Adrenal gland (tissue), 12 donors: ENCODE data around the gene PHACTR3. TPM values are rescaled to one million over a fixed set of nuclear protein-coding genes. Genes with fewer than 3 reads are reported as not detected.

Experiments used
- DNase-seq, 7 donors: peaks; one replicate each; pipeline ENCODE4 v3.0.0-alpha.2; 2019 to 2020
- H3K27ac ChIP-seq, 5 donors: fragments of 200-600 bp; sonication (generic) in 4 of 5; 1 replicate in 3 of 5; 2 replicates in 2 of 5; pipeline versions ENCODE4 v1.5.1 to v1.8.0; 2016 to 2020; ENCODE audit warnings: mild to moderate bottlenecking in 1 of 5
- H3K27me3 ChIP-seq: fragments of 200-600 bp; 2 replicates; pipeline ENCODE4 v1.8.0; 2021
- H3K36me3 ChIP-seq, 2 donors: fragments of 200-600 bp; replicated peaks in 1 of 2; 1 replicate in 1 of 2; 2 replicates in 1 of 2; pipeline versions ENCODE4 v1.5.1 to v1.8.0; 2018 to 2022
- H3K4me1 ChIP-seq, 2 donors: fragments of 200-600 bp; replicated peaks in 1 of 2; 1 replicate in 1 of 2; 2 replicates in 1 of 2; pipeline versions ENCODE4 v1.5.1 to v1.8.0; 2018 to 2021
- H3K4me3 ChIP-seq, 4 donors: fragments of 200-600 bp; sonication (generic) in 3 of 4; one replicate each; pipeline ENCODE4 v1.5.1; 2016 to 2018
- H3K9me3 ChIP-seq, 3 donors: fragments of 200-600 bp; sonication (generic) in 1 of 3; replicated peaks in 1 of 3; 1 replicate in 2 of 3; 2 replicates in 1 of 3; pipeline versions ENCODE4 v1.5.1 to v1.8.0; 2016 to 2021
- CTCF ChIP-seq, 6 experiments: fragments of 450-650 bp in 4 of 6; fragments of 200-600 bp in 2 of 6; sonication (generic) in 1 of 6; IDR thresholded peaks; 1 replicate in 5 of 6; 2 replicates in 1 of 6; pipeline versions ENCODE4 v1.5.1 to v1.8.0; 2016 to 2021; ENCODE audit warnings: antibody characterized with exemption in 6 of 6, mild to moderate bottlenecking in 2 of 6, moderate library complexity in 1 of 6
- POLR2A ChIP-seq, 2 donors: fragments of 450-650 bp; IDR thresholded peaks; one replicate each; pipeline ENCODE4 v1.6.1; 2017; ENCODE audit warnings: antibody characterized with exemption in 2 of 2, mild to moderate bottlenecking in 2 of 2, moderate library complexity in 1 of 2
- WGBS, 4 donors: extraction: QIAGEN DNeasy Blood & Tissue Kit in 2 of 4; methylation state at CpG; one replicate each; pipeline versions ENCODE4 v1.1.5 to v1.1.7; 2013 to 2017; 5-methylcytosine and 5-hydroxymethylcytosine counted together
- intact Hi-C, 2 donors: fragments of 100-400 bp; cut with DNase I; formaldehyde crosslinking; loops; one replicate each; pipeline versions ENCODE4 v1.14.1 to v1.15.0; 2022 to 2023
- polyA plus RNA-seq, 3 donors: library from polyadenylated mRNA; stranded (reverse); fragments of 200-250 nt in 2 of 3; fragments of 350-450 nt in 1 of 3; fragmentation: Illumina TruSeq in 1 of 3; extraction: RNeasy Lipid Tissue Mini Kit (QIAGEN cat#74804) in 1 of 3; gene quantifications; one replicate each; pipeline ENCODE4 v1.2.3, GENCODE V29; 2013 to 2014
- total RNA-seq, 9 donors: library from RNA; depleted of rRNA in 4 of 9; stranded (reverse); fragments of >200 nt in 4 of 9; fragments of 120-200 nt in 1 of 9; fragmentation: NEBNext Ultra II Directional in 1 of 9; extraction: Animal tissue kit (Norgen Biotek cat#: 25700) in 1 of 9; gene quantifications; one replicate each; pipeline versions ENCODE4 v1.1.0 to v1.2.4, GENCODE V29; 2013 to 2023
- donor health status: healthy with polysubstance abuse.
- donor health status: Bipolar disorder and iron deficiency.
- donor health status: DM: yes; HTN: yes; CAD: no.
- donor health status: DM: no; HTN: no; CAD: no.
- donor health status: DM: no; HTN: no; CAD: no.
- donor health status: DM: yes; HTN: yes; CAD: no.

PHACTR3 gene
- total and polyA plus RNA-seq, 12 donors: 0.17 to 4.5 (median 0.81) TPM

GRCh38 chr20:59780494-59781185 is 176.3 kb downstream of the PHACTR3 start:
- no peaks in the 10 kb centered on the region for H3K36me3 ChIP-seq
- peaks cover 3% of the 10 kb centered on the region for H3K27me3 ChIP-seq
- intact Hi-C loops: loop anchor here (5.0 kb wide), 2 partner anchors 67 to 72 kb away; no protein-coding TSS in a partner anchor
- 83 to 92% (median 84%) methylated on average over 11 to 12 of the region's 12 CpGs for WGBS, 4 donors
- H3K9me3 ChIP-seq: no peaks in the 10 kb centered on the region
- H3K4me3 ChIP-seq: no peak overlapping the region
- TF ChIP-seq POLR2A (IDR thresholded peaks at IDR 0.05) (no peak), CTCF (IDR thresholded peaks at IDR 0.05) (no peak)
- peak in 3 of 7 donors; percentile 1 to 15 (median 2) for DNase-seq
- no peak overlapping the region for H3K27ac ChIP-seq
- H3K4me1 ChIP-seq: no peaks in the 10 kb centered on the region

- Histone ChIP-seq H3K36me3 (no peaks in the 10 kb centered on the region), H3K27ac (no peak overlapping the region), H3K9me3 (no peaks in the 10 kb centered on the region), H3K4me1 (no peaks in the 10 kb centered on the region), H3K27me3 (peaks cover 3% of the 10 kb centered on the region), H3K4me3 (no peak overlapping the region)
- TF ChIP-seq POLR2A (IDR thresholded peaks at IDR 0.05) (no peak), CTCF (IDR thresholded peaks at IDR 0.05) (no peak)
- WGBS, 4 donors: 82 to 91% (median 87%) methylated on average over 5 to 12 of the region's 12 CpGs
- peak in 3 of 7 donors; percentile 7 to 36 (median 11) for DNase-seq
- intact Hi-C loops: loop anchor here (5.0 kb wide), 2 partner anchors 66 to 71 kb away; no protein-coding TSS in a partner anchor
These were observed 176.9 kb downstream of the PHACTR3 start for GRCh38 chr20:59781226-59781625.

- peak in 6 of 7 donors; percentile 35 to 75 (median 41) for DNase-seq
- Histone ChIP-seq H3K36me3 (no peaks in the 10 kb centered on the region), H3K27me3 (peaks cover 3% of the 10 kb centered on the region), H3K4me3 (no peak overlapping the region), H3K4me1 (no peaks in the 10 kb centered on the region), H3K9me3 (no peaks in the 10 kb centered on the region), H3K27ac (no peak overlapping the region)
- TF ChIP-seq POLR2A (IDR thresholded peaks at IDR 0.05) (no peak), CTCF (IDR thresholded peaks at IDR 0.05) (peak in 5 of 6 experiments; percentile 51 to 73 (median 61))
- WGBS, 4 donors: 26 to 31% (median 26%) methylated on average over 11 to 14 of the region's 14 CpGs
- intact Hi-C loops: loop anchor here (5.0 kb wide), 2 partner anchors 64 to 69 kb away; no protein-coding TSS in a partner anchor
These were observed 178.8 kb downstream of the PHACTR3 start for GRCh38 chr20:59782986-59783640.

GRCh38 chr20:59783641-59784010 is 179.3 kb downstream of the PHACTR3 start:
- TF ChIP-seq POLR2A (IDR thresholded peaks at IDR 0.05) (no peak), CTCF (IDR thresholded peaks at IDR 0.05) (no peak)
- H3K4me3 ChIP-seq: no peak overlapping the region
- intact Hi-C loops: loop anchor here (5.0 kb wide), 2 partner anchors 64 to 69 kb away; no protein-coding TSS in a partner anchor
- no peaks in the 10 kb centered on the region for H3K9me3 ChIP-seq
- peaks cover 3% of the 10 kb centered on the region for H3K27me3 ChIP-seq
- peak in 3 of 7 donors; percentile 5 to 33 (median 6) for DNase-seq
- no peaks in the 10 kb centered on the region for H3K4me1 ChIP-seq
- 59 to 82% (median 78%) methylated on average over 5 to 6 of the region's 6 CpGs for WGBS, 4 donors
- no peaks in the 10 kb centered on the region for H3K36me3 ChIP-seq
- H3K27ac ChIP-seq: no peak overlapping the region
